GM13976 (cell line): ENCODE results near the gene ASB15.
A peak's percentile ranks its signal among the peaks of the same experiment; 100 is the strongest.

Source experiments
- DNase-seq: peaks from one replicate; pipeline ENCODE4 v3.0.0; 2012; ENCODE audit warnings: low spot score
- in situ Hi-C: fragments of 300-500 bp; cut with MboI; formaldehyde crosslinking; loops from one replicate; pipeline ENCODE4 v1.12.0; 2022; ENCODE audit warnings: low sequenced_read_pairs, mixed read lengths, inconsistent platforms; ENCODE audit not compliant: unreplicated experiment
- TF ChIP-seq, protein P1 (sequence below): IDR thresholded peaks from 2 replicates; pipeline ENCODE4 v1.5.1; 2012; ENCODE audit warnings: borderline replicate concordance, mild to moderate bottlenecking; ENCODE audit not compliant: insufficient read depth; ENCODE audit errors: extremely low read depth, missing control alignments, control extremely low read depth

The ASB15 gene

DNA sequence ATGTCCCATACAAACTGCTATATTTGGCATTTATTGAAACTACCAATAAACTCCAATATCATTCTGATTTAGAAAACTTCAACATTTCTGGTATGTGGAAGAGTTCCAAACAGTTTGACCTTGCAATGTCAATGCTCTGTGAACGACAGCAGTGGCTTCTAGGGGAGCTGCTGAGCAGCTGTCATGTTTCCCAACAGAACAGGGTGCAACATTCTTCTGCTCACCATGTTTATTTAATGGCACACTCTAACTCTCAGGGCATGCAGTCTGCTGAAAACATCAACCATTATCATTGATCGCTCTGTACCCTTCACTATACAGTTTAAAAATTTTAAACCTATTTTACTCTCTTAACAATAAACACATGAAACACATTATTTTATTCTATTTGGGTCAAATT is 79.9 kb downstream of the ASB15 start:
- TF ChIP-seq, protein P1, sequence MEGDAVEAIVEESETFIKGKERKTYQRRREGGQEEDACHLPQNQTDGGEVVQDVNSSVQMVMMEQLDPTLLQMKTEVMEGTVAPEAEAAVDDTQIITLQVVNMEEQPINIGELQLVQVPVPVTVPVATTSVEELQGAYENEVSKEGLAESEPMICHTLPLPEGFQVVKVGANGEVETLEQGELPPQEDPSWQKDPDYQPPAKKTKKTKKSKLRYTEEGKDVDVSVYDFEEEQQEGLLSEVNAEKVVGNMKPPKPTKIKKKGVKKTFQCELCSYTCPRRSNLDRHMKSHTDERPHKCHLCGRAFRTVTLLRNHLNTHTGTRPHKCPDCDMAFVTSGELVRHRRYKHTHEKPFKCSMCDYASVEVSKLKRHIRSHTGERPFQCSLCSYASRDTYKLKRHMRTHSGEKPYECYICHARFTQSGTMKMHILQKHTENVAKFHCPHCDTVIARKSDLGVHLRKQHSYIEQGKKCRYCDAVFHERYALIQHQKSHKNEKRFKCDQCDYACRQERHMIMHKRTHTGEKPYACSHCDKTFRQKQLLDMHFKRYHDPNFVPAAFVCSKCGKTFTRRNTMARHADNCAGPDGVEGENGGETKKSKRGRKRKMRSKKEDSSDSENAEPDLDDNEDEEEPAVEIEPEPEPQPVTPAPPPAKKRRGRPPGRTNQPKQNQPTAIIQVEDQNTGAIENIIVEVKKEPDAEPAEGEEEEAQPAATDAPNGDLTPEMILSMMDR, result no peak
- in situ Hi-C loops, result loop anchor here (25.0 kb wide), 1 partner anchor 181 kb away; no protein-coding TSS in a partner anchor
- no peak for DNase-seq

DNA sequence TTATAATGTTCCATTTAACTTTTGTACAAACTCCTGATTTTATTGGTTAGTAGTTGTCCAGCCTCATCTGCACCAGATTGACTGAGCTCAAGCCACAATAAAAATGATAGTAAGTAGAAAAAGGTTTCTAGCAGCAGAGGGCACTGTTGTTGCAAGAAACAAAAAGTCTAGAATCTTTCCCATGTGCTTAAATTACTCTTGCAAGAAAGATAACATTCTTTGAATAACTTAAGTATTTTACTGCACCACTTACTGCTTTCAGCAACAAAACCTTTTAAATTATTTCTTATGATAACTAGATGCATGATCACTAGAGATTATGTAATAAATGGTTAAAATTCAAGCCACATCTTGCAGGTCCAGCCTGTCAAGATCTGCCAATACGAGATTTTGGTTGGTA is 81.1 kb downstream of the ASB15 start:
- DNase-seq, result no peak
- TF ChIP-seq, protein P1, result peak; percentile 48
- in situ Hi-C loops, result loop anchor here (25.0 kb wide), 1 partner anchor 180 kb away; no protein-coding TSS in a partner anchor

DNA sequence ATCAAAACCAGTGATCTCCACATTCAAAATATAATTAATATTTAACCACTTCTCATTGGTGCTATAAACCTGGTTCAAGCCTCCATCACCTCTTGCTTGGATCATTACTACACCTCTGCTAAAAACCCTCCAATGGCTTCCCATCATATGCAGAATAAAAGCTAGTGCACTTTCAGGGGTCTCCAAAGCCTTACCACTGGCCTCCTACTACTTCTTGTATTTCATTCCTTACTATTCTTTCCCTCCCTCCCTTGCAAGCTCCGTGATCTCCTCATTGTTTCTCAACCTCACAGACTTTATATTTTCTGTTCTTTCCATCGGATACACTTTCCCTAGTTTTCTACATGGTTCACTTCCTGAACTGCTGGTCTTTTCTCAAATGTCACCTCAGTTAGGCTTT is 85.5 kb downstream of the ASB15 start:
- TF ChIP-seq, protein P1, result no peak
- no peak for DNase-seq
- in situ Hi-C loops, result loop anchor here (25.0 kb wide), 1 partner anchor 175 kb away; no protein-coding TSS in a partner anchor

DNA sequence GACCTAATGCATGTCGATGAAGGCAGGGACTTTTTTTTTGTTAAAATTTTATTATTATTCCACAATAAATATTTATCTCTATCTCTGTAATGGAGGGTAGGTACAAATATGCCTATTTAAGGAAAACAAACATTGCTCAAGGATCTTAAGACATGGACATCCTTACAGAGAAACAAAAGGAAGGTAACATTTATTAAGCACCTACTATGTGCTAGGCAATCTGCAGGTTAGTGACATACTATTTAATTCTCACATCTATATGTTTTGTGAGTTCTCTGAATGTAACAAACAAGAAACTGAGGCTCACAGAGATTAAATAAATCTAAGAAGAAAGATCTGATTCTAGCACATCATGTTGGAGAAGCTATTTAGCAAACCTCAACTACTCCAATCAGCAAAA is 86.1 kb downstream of the ASB15 start:
- TF ChIP-seq, protein P1, result no peak
- DNase-seq, result no peak
- in situ Hi-C loops, result loop anchor here (25.0 kb wide), 1 partner anchor 175 kb away; no protein-coding TSS in a partner anchor
